ENCODE measurements around the gene GRIN3B.
A peak's percentile ranks its signal among the peaks of the same experiment; 100 is the strongest.
"Not testable (repeated sequence)": the region's sequence is repeated elsewhere in the genome, so short reads cannot be mapped to it uniquely, and the experiment has no call there.

The GRIN3B gene

DNA sequence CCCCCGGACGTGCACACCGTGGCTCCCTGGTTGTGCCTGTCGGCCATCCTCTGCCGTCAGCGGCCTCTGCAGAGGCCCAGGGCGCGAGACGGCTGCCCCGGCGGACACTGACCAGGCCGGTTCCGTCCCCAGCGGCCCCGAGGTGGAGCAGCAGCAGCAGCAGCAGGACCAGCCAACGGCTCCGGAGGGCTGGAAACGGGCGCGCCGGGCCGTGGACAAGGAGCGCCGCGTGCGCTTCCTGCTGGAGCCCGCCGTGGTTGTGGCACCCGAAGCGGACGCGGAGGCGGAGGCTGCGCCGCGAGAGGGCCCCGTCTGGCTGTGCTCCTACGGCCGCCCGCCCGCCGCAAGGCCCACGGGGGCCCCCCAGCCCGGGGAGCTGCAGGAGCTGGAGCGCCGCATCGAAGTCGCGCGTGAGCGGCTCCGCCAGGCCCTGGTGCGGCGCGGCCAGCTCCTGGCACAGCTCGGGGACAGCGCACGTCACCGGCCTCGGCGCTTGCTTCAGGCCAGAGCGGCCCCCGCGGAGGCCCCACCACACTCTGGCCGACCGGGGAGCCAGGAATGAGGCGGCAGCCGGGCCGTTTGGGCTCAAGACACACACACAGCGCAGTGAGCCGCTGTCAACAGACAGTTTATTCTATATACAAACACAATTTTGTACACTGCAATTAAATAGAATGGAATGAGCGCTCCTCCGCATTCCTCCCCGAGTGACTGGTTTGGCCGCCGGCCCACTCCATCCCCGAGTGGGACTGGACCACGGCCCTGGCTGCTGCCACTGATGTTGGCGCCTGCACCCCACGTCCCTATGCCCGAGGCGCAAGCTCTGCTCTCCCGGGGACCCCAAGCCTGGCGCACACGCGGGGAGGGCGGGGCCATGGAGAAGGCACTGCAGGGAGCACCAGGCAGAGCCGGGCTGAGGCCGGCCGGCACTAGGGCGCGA is 9.1 kb downstream of the GRIN3B start:
- no peak for DNase-seq

DNA sequence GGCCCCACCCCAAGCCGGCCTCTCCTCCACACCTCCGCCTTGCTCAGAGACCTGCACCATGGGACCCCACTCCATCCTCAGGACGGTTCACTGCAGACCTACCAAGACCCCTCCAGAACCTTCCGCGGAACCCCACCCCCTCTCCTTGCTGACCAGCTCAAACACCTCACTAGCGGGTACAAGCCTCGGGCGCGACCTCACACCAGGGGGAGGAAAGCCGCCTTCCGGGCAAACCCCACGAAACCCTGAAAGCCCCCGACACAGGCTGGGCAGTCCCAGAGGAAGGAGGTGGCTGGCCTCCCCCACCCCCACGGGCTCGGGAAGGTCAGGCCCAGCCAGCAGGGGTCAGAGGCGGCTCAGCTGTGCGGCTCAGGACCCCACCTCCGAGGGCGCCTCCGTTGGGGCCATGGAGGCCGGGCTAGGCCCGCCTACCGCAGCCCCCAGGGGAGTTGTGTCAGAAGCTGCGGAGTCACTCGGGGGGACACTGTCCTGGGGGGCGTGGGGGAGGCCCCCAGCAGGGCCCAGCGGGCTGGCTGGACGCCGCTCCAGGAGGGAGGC is 9.8 kb downstream of the GRIN3B start:
- no peak for DNase-seq

DNA sequence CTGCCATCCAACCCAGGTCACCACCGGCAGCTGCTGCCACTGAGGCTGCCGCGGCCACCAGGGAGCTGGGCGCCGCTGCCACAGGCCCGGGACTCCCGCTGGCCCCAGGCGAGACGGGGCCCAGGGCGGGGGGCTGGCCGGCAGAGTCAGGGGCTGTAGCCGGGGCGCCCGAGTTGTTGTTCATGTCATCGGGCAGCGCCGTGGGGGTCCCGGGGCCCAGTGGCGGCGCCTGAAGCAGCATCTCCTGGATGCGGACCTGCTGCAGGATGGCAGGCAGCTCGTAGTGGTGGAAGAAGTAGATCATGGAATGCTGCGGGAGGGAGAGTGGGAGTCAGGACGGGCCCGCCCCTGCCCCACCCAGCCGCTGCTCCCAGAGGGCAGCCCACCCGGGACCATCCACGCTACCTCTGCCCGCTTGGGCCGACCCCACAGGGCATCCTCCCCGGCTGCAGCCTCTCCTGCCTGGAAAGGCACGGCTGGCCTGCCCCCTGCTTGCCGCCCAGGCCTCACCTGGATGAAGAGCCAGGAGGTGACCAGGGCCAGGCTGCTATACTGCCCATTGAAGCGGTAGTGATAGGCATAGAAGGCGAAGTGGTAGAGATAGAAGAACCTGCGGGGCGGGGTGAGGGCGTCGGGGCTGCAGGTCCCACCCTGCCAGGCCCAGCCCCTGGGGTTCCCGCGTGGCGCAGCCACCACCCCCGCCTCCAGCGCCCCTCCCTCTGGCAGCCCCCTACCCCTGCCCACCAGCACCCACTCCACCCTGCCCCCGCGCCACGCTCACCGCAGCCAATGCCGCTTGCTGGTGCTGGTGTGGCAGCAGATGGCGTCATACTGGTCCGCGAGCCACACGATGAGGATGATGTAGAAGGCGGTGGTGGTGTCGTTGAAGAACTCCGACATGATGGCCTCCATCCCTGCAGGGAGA is 10.6 kb downstream of the GRIN3B start:
- DNase-seq: no peak

DNA sequence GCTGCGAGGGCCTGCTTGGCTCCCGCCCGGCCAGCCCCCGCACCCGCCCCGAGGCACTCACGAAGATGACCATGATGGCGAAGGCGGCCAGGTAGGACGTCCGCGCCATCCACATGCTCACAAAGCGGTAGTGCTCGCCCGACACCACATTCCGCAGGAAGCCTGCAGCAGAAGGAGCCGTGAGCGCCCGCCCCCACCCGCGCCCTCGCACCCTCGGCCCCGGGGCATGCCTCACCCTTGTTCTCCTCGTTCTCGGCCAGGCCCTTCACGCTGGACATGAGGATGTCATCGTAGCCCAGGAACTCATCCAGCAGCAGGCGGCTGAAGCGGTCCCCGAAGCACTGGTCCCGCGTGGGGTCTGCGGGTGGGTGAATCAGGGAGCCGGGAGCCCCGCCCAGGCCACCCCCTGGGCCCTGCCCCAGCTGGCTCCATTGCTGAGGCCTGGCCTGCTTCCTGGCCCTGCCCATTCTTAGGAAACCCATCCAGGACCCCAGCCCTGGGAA is 11.7 kb downstream of the GRIN3B start:
- no peak for DNase-seq

DNA sequence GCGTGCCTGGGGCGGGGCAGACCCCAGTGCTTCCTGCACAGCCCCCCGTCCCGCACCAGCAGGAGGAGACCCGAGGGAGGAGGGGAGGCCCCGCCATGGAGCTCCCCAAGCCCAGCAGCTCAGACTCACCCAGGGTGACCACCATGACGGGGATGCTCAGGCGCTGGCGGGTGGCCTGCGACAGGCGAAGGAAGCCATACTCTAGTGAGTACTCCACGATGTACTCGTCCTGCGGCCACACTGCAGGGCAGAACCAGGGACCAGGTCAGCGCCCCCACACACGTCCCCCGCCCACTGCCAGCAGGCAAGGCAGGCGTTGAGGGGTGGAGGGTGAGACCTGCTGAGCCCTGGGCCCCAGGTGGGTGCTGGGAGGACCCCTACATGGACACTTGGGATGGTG is 12.1 kb downstream of the GRIN3B start:
- no peak for DNase-seq

DNA sequence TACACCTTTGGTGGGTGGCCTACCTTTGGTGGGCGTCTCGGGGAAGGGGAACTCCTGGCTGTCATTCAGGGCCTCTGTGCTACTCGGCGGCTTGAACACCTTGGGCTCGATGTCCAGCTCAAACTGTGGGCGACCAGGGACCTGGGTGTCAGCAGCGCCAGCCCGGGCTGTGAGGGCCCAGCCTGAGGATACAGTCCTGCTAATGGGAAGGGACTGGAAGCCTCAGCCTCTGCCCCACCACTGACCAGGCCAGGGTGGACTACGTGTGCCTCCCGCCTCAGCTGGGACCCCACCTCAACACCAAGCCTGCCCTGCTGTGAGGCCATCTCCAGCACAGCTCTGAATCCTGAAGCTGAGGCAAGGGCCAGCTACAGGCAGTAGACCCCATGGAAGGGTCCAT is 13.0 kb downstream of the GRIN3B start:
- no peak for DNase-seq

DNA sequence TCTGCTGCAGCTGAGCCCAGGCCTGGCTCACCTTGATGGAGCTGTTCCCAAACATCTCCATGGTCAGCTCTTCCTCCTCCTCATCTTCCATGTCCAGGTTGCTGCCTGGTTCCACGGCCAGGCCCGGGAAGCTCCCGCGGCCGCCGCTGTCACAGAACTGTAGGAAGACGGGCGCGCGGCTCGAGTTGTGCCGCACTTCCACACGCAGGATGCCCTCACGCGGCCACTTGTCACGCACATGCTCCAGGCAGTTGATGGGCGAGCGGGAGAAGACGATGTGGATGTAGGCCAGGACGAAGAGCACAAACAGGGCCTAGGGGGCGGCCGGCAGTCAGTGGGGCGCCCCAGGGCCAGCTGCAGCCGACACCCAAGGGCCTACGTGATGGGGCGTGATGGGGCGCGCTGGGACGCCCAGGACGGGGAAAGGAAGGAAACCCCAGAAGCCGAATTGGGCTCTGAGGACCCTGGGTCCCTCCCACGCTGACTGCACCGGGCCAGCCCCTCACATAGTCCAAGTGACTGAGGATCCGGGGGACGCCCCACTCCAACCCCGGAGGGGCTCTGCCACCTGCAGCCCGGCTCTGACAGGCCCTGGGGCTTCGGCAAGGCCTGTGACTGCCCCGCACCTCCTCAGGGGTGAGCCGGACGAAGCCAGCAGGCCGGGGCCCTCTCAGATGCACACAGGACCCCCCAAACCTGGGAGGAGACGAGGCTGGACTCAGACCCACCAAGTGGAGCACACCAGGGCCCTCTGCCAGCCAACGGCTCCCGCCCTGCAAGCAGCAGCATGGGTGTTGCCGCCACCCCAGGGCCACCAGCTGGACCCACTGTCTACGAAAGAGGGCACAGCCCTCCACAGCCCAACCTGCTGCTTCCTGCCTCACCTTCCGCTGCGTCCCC is 14.2 kb downstream of the GRIN3B start:
- no peak for DNase-seq

DNA sequence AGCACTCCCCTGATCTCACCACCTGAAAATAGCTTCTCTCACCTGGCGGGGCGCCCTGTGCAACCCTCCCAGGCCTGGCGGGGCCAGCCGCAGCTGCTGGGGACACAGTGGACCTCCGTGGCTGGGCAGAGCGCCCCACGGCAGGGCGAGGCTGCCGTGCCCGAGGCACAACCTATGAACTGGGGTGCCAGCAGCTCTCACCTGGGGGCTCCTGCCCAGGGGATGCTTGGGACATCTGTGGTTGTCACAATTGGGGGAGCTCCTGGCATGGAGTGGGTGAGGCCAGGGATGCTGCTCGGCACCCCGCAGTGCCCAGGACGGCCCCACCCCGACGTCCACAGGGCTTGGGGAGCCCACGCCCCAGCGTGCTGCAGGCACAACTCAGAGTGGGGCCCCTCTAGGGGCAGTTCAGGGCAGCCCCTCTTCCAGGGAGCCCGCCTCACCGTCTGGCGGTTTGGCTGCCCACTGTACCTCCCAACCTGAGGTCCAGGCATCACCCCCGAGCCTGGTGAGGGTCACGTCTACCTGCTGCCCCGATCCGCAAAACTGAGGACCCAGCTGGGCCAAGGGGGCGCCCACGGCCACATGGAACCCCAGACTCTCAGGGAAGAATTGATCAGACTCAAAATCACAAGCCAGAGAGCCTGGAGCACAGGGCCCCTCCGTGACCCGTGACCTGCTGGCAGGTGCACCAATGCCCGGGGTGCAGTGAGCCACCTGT is 15.0 kb downstream of the GRIN3B start:
- DNase-seq: no peak

DNA sequence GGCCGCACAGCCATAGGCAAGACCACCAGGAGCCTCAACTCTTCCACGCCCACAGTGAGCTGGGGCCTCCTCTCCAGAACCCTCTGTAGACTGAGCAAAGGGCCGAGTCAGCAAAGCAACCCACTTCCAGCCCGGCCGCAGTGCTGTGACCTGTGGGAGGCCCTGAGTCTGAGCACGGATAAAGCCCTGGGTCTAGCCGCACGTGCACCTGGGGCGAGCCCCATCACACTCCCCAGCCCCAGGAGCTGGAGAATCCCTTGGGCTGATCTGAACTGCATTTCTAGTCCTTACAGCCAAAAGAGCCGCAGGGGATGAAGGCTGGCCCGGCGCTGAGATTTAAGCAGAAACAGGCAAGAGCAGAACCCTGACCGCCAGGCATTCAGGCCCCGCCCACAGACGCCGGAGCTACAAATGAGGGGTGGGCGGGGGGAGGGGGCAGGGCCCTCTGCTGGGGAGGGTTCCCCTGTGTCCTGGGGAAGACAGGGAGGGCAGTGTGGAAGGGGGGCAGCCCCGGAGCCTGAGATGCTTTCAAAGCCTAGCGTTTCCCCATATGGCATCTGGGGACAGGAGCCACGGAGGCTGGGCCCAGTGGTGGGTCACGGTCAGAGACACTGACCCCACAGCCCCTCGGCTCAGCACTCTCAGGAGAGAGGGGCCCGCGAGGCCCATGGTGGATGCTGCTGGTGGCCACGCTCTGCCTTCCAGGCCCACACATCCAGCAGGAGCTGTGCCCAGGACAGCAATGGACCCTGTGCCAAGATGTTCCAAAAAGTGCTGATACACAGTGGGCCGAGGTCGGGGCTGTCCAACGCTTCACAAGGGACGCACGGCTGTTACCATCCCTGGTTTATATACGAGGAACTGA is 15.8 kb downstream of the GRIN3B start:
- DNase-seq: no peak

DNA sequence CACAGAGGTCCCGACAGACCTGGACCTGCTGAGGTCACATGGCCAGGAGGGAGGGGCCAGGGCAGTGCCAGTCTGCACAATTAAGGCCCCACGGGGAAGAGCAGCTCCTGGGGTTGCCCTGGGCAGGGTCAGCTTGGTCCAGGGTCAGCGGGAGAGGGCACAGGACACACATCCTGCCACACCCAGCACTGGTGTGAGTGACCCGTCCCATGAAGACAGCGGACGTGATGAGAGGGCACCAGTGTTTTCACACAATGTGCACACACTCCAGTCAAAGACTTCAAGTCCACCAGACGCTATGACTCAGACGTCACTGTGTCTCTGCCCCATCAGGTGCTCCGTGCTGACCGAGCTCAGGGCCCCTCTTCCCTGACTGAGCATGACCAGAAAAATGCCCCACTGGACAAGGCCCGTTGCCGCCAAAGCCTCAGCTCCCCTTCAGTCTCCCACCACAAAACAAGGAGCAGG is 16.5 kb downstream of the GRIN3B start:
- DNase-seq: no peak

DNA sequence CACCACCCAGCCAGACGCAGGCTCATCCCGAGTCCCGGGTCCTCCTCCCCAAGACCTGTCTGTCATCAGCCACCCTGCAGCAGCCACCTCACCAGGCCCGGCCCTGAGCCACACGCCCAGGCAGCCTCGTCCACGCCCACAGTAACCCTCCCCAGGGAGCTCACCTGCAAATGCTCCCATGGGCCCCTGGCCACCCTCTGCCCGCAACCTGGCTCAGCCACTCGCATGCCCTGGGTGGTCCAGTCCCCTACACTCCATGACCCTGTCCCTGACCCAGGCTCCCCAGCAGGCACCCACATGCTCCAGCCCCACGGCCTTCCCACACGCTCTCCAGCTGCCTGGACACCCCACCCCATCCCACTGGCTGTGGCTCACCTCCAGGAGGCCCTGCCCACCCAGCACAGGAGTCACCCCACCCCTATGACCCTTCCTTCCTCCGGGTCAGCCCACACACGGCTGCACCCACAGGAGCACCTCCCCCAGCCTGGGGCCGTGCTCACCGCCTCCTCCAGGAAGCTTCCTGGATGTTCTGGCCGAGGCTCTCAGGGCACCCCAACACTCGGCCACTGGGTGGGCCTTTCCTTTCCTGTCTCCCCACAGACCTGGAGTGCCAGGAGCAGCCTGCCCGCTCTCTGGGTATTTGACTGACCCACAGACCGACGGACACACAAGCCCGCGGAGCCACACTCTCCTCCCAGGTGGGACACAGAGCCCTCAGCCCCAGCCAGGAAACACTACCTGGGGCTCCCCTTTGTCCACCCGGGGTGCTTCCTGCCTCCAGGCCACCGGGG is 17.1 kb downstream of the GRIN3B start:
- no peak for DNase-seq

DNA sequence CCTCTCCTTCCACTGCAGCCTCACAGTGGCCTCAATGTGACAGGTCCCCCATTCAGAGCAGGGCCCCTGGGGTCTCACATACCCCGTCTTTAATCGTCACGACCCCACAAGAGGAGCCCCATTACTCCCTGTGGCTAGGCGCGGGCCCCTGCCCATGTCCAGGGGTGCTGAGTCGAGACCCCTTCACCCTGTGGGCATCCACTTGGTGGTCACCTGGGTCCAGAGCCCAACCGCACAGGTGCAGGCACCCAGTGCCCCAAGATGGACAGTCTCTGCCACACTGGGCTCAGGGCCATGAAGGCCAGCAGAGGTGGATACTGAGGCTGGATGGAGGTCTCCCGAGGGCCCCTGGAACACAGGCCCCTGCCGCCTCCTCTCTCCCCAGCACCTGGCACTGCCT is 17.7 kb downstream of the GRIN3B start:
- DNase-seq: no peak

DNA sequence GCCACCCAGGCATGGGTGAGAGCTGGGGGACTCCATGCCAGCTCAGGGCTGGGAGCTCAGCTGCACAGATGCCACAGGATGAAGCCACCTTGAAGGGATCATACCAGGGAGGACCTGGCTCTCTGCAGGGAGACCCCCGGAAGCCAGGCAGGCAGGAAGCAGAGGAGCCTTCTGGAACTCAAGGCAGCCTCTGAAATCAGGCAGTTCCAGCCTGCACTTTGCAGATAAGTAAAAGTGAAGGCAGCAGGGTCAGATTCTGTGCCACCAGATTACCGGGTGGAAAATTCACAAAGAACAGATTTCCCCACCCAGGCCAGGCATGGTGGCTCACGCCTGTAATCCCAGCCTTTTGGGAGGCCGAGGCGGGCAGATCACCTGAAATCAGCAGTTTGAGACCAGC is 18.2 kb downstream of the GRIN3B start:
- DNase-seq: no peak

DNA sequence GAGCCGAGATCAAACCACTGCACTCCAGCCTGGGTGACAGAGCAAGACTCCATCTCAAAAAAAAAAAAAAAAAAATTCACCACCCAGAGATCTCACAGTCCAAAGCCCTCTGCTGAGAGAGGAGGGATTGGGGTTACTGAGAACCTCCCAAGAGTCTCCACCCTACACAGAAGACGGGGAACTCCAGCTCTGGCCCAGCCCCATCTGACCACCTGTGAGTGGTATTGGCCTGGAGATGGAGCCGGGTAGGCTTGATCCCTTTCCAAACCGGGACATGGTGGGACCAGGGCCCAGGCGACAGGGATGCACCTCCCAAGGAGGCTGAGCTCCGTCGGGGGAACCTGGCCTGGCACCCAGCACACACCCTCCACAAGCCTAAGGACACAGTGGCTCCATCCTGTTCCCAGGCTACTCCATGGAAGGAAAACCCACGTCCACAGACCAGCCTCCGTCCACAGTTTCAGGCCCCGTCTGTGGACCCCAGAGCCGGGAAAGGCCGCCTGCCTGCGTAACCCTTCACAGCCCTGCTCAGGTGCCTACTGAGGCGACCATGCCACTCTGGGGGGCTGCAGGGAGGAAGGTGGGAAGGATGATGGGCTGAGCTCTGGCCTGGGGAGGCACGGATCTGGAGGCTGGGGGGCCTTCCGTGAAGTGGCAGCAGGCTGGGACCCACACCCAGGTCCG is 18.9 kb downstream of the GRIN3B start:
- no peak for DNase-seq

DNA sequence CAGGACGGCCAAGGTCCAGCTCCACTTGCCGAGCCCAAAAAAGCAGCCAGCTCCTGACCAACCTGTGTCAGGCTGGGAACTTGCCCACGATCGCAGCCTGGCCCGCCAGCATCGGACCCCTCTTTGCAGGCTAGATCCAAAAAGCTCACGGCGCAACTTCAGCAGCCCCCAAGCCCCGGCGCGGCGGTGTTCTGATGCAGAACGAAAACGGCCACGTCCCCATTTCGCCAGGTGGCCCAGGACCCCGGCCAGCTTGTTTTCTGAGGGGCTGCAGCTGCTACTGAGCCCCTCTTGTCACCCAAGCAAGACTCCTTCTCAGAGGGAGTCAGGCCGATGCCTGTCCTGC is 19.4 kb downstream of the GRIN3B start:
- no peak for DNase-seq

DNA sequence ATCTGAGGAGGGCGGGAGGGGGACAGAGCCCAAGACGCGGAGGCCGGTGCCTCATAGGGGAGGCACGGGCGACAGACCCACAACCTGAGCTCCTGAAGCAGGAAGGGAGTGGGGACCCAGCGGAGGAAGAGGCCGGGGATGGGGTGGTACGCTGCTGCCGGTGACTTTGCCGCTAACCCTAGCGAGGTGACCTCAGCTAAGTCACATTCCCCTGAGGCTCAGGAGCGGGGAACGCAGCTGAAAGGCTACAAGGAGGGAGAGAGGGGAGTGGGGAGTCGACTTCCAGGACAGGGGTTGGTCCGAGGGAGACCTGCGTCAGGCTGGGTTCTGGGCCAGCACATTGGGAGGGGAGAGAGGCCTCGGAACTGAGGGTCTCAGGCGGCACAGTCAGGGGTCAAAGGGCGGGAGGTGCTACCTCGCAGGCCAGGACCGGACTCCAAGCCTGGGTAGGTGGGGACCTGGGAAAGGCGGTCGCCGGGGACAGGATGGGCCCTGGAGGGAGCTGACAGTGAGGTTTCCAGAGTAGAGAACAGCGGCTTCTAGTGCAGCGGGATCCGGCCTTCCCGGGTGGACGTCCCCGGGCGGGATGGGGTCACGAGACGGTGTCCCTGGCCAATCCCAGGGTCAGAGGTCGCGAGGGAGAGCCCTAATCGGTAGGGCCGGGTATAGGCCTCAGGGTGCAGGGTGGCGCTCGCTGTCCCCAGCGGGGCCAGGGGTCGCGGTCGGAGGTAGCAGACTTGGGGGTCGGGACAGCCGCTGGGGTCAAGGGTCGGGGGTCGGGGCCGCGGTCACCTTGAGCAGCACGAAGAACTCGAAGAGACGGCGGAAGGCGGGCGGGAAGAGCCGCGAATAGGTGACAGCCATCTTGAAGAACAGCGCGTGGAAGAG is 20.0 kb downstream of the GRIN3B start:
- peak; percentile 35 for DNase-seq

DNA sequence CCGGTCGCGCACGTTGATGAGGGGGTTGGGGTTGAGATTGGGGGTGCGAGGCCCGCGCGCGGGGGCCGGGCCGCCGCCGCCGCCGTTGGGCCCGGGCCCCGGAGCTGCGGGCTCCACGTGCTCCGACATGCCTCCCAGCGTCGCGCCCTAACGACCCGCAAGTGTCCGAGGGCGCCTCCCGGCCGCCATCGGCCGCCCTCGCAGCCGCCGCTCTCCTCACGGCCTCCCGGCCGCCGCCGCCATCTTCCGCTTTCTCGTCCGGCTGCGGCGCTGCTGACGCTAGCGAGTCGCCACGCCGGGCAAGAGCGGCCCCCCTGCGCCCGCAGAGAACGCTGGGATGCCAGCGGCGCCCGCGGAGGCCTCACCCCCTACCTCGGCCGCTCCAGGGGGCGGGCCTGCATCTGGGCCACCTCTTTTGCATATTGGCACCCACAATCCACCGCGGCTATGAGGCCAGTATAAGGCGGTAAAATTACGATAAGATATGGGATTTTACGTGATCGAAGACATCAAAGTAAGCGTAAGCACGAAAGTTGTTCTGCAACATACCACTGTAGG is 20.7 kb downstream of the GRIN3B start, which contains the start of gene TMEM259:
Gene TMEM259 (minus strand): TSS at position 256 of the 558 bp plus-strand sequence. CDS start 127 bp downstream, at position 129.
- DNase-seq: peak; percentile 98

DNA sequence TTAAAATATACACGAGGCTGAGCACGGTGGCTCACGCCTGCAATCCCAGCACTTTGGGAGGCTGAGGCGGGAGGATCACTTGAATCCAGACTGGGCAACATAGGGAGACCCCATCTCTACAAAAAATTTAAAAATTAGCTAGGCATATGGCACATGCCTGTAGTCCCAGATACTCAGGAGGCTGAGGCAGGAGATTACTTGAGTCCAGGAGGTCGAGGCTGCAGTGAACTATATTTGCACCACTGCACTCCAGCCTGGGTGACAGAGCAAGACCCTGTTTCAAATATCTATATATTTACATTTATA is 23.6 kb downstream of the GRIN3B start:
- not testable (repeated sequence) for DNase-seq

Data from DMS53 (cell line).